Naive thymus-derived CD4-positive, alpha-beta T cell (primary cell): ENCODE measurements around the gene TGFBR3. TPM values are rescaled to one million over a fixed set of nuclear protein-coding genes. Genes with fewer than 3 reads are reported as not detected.
A peak's percentile ranks its signal among the peaks of the same experiment; 100 is the strongest.

Source experiments
- ATAC-seq: fragments of 150-1000 bp; cut with Tn5 transposase; 2 replicates; pipeline ENCODE4 v1.10.0; 2021; ENCODE audit warnings: mild to moderate bottlenecking, moderate library complexity
- CTCF ChIA-PET: fragments of 350-600 bp; sonication (Branson Sonifier 250); formaldehyde crosslinking; loops from one replicate; lab custom pipeline; 2021; ENCODE audit warnings: antibody characterized with exemption; lab: Charles Lee
- POLR2A ChIA-PET: fragments of 350-600 bp; sonication (Branson Sonifier 250); formaldehyde crosslinking; loops from one replicate; lab custom pipeline; 2021; ENCODE audit warnings: antibody characterized with exemption, inconsistent platforms; lab: Charles Lee
- DNase-seq, 9 donors: peaks; one replicate each; pipeline versions ENCODE4 v3.0.0 to v3.0.0-alpha.2; 2020 to 2022; ENCODE audit warnings: mixed read lengths in 1 of 9
- H3K27ac ChIP-seq: one replicate; pipeline ENCODE4 v1.7.0; 2013; ENCODE audit warnings: mild to moderate bottlenecking, low read depth, low read length, moderate library complexity
- H3K27me3 ChIP-seq, 2 donors: one replicate each; pipeline ENCODE4 v1.7.0; 2013; ENCODE audit warnings: low read length in 2 of 2, mild to moderate bottlenecking in 2 of 2, moderate library complexity in 2 of 2; ENCODE audit not compliant: control insufficient read depth in 2 of 2, insufficient read depth in 2 of 2
- H3K36me3 ChIP-seq, 3 experiments: 1 replicate in 2 of 3; 2 replicates in 1 of 3; pipeline ENCODE4 v1.7.0; 2013; ENCODE audit warnings: low read length in 3 of 3, mild to moderate bottlenecking in 3 of 3, moderate library complexity in 1 of 3; ENCODE audit not compliant: insufficient read depth in 3 of 3, control insufficient read depth in 2 of 3
- H3K4me1 ChIP-seq, 2 donors: one replicate each; pipeline ENCODE4 v1.7.0; 2013; ENCODE audit warnings: low read length in 2 of 2, mild to moderate bottlenecking in 2 of 2, moderate library complexity in 1 of 2; ENCODE audit not compliant: control insufficient read depth in 2 of 2, insufficient read depth in 2 of 2
- H3K4me3 ChIP-seq: 2 replicates; pipeline ENCODE4 v1.7.0; 2013; ENCODE audit warnings: mild to moderate bottlenecking, low read length
- H3K9me3 ChIP-seq, 3 experiments: 1 replicate in 2 of 3; 2 replicates in 1 of 3; pipeline ENCODE4 v1.7.0; 2013; ENCODE audit warnings: low read length in 3 of 3; ENCODE audit not compliant: control insufficient read depth in 2 of 3
- H3K27ac Mint-ChIP-seq, 9 donors: one replicate each; pipeline ENCODE4 v1.8.0; 2020 to 2022; ENCODE audit warnings: mixed read lengths in 9 of 9, mild to moderate bottlenecking in 8 of 9, moderate library complexity in 5 of 9, inconsistent platforms in 2 of 9
- H3K27me3 Mint-ChIP-seq, 5 donors: one replicate each; pipeline ENCODE4 v1.8.0; 2021 to 2022; ENCODE audit warnings: mixed read lengths in 5 of 5, mild to moderate bottlenecking in 1 of 5
- H3K36me3 Mint-ChIP-seq, 5 donors: one replicate each; pipeline ENCODE4 v1.8.0; 2020 to 2022; ENCODE audit warnings: mixed read lengths in 5 of 5, mild to moderate bottlenecking in 3 of 5, inconsistent platforms in 1 of 5
- H3K4me1 Mint-ChIP-seq, 7 donors: one replicate each; pipeline ENCODE4 v1.8.0; 2020 to 2022; ENCODE audit warnings: mixed read lengths in 7 of 7, mild to moderate bottlenecking in 3 of 7, inconsistent platforms in 1 of 7
- H3K4me3 Mint-ChIP-seq, 10 donors: one replicate each; pipeline ENCODE4 v1.8.0; 2020 to 2022; ENCODE audit warnings: mild to moderate bottlenecking in 10 of 10, mixed read lengths in 10 of 10, moderate library complexity in 6 of 10, inconsistent platforms in 2 of 10
- H3K9me3 Mint-ChIP-seq, 11 donors: one replicate each; pipeline ENCODE4 v1.8.0; 2020 to 2022; ENCODE audit warnings: mixed read lengths in 11 of 11, mild to moderate bottlenecking in 4 of 11, inconsistent platforms in 1 of 11, moderate library complexity in 1 of 11
- intact Hi-C, 2 donors: fragments of 100-400 bp; cut with micrococcal nuclease; formaldehyde crosslinking; loops; one replicate each; pipeline ENCODE4 v1.15.1; 2023
- polyA plus RNA-seq, 2 donors: library from polyadenylated mRNA; unstranded; fragments of 300-500 nt; fragmentation: Illumina TruSeq; gene quantifications; one replicate each; pipeline ENCODE4 v1.2.3, GENCODE V29; 2021
- total RNA-seq, 6 experiments: library from RNA in 5 of 6; stranded (reverse) in 5 of 6; gene quantifications; 1 replicate in 5 of 6; 2 replicates in 1 of 6; pipeline ENCODE4 v1.2.3 and lab custom pipeline; 2021 to 2026

Gene TGFBR3
- total and polyA plus RNA-seq, 7 experiments from 2014 or later, result 9.4 to 36.3 (median 11.4) TPM

DNA sequence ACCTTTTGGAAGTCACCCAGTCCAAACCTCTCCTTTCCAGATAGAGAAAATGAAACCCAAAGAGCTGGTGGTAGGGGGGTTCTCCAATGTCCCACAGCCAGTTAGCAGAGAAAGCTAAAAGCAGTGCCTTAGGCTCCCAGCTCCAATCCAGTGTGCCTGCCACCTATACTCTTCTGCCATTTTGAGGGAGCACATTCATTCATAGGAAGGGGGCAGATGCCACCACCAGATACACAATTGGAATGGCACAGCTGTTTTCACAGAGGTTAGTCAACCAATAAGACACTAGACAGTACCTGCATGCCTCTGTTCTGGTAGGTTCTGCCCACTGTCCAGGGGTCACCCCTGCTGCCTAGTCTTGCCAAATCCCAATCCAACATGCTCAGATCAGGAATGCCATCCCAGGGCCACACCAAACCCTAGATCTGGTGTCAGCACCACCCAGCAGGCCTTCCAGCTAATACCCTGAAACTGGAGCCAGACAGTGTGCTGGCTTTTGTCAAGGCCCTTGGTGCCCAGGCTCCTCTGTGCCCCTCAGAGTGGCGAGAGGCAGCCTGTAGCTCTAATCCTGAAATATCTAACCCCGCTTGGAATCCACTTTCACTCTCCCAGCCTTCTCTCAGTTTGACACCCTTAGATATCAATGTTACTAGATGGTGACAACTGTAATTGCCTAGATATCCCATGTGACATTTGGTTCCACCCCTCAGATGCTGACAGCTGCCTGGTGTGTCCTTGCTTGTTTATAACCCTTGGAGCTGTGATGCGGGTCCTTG lies 178.6 kb downstream of the TGFBR3 start:
- ChIA-PET CTCF (interaction anchor here (0.5 kb wide), 1 partner anchor 110 kb away, joined by 3 read pairs; no protein-coding TSS in a partner anchor), POLR2A (no interaction called here)
- H3K27me3 Mint-ChIP-seq, result no peaks in the 10 kb centered on the region
- Histone ChIP-seq H3K4me3 (no peak overlapping the region), H3K27ac (no peak overlapping the region), H3K27me3 (no peaks in the 10 kb centered on the region), H3K9me3 (no peaks in the 10 kb centered on the region), H3K4me1 (peaks cover 0 to 2% of the 10 kb centered on the region in 2 donors), H3K36me3 (peaks cover 0 to 12% (median 0%) of the 10 kb centered on the region in 3 experiments)
- H3K36me3 Mint-ChIP-seq, result peaks cover 0 to 59% (median 38%) of the 10 kb centered on the region in 5 donors
- no peak for ATAC-seq
- intact Hi-C loops, result no loop called here
- no peak overlapping the region for H3K4me3 Mint-ChIP-seq
- H3K27ac Mint-ChIP-seq, result peak overlapping the region in 1 of 9 donors; percentile 7
- H3K9me3 Mint-ChIP-seq, result peaks cover 0 to 4% (median 0%) of the 10 kb centered on the region in 11 donors
- DNase-seq, result no peak
- H3K4me1 Mint-ChIP-seq, result peaks cover 0 to 37% (median 0%) of the 10 kb centered on the region in 7 donors

DNA sequence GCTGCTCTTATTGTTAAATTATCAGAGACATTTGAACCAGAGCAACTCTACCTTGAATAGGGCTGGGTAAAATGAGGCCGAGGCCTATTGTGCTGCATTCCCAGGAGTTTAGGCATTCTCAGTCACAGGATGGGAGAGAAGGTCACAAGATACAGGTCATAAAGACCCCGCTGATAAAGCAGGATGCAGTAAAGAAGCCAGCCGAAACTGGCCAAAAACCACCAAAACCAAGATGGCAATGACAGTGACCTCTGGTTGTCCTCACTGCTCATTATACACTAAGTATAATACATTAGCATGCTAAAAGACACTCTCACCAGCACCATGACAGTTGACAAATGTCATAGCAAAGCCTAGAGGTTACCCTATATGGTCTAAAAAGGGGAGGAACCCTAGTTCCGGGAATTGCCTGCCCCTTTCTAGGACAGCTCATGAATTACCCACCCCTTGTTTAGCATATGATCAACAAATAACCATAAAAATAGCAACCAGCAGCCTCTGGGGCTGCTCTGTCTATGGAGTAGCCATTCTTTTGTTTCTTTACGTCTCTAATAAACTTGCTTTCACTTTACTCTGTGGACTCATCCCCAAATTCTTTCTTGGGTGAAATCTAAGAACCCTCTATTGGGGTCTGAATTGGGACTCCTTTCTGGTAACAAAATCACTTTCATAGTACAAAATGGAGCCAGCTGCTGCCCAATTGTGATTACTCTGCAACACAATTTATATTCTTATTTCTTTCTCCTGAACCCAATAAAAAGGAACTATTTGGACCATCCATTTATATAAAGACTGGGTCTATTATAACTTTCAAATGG lies 179.6 kb downstream of the TGFBR3 start:
- H3K27ac ChIP-seq, result no peak overlapping the region
- peaks cover 0 to 5% (median 0%) of the 10 kb centered on the region in 3 experiments for H3K36me3 ChIP-seq
- DNase-seq (no peak), ATAC-seq (no peak)
- intact Hi-C loops, result no loop called here
- Mint-ChIP-seq H3K4me1 (peaks cover 0 to 30% (median 0%) of the 10 kb centered on the region in 7 donors), H3K4me3 (no peak overlapping the region), H3K27ac (no peak overlapping the region), H3K36me3 (peaks cover 0 to 55% (median 36%) of the 10 kb centered on the region in 5 donors), H3K27me3 (no peaks in the 10 kb centered on the region), H3K9me3 (peaks cover 0 to 4% (median 0%) of the 10 kb centered on the region in 11 donors)
- H3K9me3 ChIP-seq, result no peaks in the 10 kb centered on the region
- CTCF ChIA-PET, result interaction anchor here (0.6 kb wide), 1 partner anchor 225 kb away, joined by 3 read pairs; no protein-coding TSS in a partner anchor
- POLR2A ChIA-PET, result no interaction called here
- no peak overlapping the region for H3K4me3 ChIP-seq
- no peaks in the 10 kb centered on the region for H3K27me3 ChIP-seq
- no peaks in the 10 kb centered on the region for H3K4me1 ChIP-seq

- H3K9me3 ChIP-seq, result no peaks in the 10 kb centered on the region
- no peaks in the 10 kb centered on the region for H3K27me3 Mint-ChIP-seq
- no peak overlapping the region for H3K4me3 ChIP-seq
- no peaks in the 10 kb centered on the region for H3K36me3 ChIP-seq
- H3K27ac ChIP-seq, result no peak overlapping the region
- no peak overlapping the region for H3K4me3 Mint-ChIP-seq
- CTCF ChIA-PET, result no interaction called here
- ATAC-seq (no peak), DNase-seq (no peak)
- H3K27me3 ChIP-seq, result no peaks in the 10 kb centered on the region
- no peaks in the 10 kb centered on the region for H3K4me1 ChIP-seq
- no peak overlapping the region for H3K27ac Mint-ChIP-seq
- peaks cover 0 to 4% (median 0%) of the 10 kb centered on the region in 11 donors for H3K9me3 Mint-ChIP-seq
- POLR2A ChIA-PET, result interaction anchor here (0.9 kb wide), 1 partner anchor 10 kb away, joined by 3 read pairs; no protein-coding TSS in a partner anchor
- intact Hi-C loops, result no loop called here
- peaks cover 0 to 57% (median 36%) of the 10 kb centered on the region in 5 donors for H3K36me3 Mint-ChIP-seq
- H3K4me1 Mint-ChIP-seq, result peaks cover 0 to 18% (median 0%) of the 10 kb centered on the region in 7 donors
These were observed 181.2 kb downstream of the TGFBR3 start for GRCh38 chr1:91704746-91705145.

GRCh38 chr1:91703095-91703494 lies 182.9 kb downstream of the TGFBR3 start:
- intact Hi-C loops, result no loop called here
- ATAC-seq, result no peak
- H3K36me3 Mint-ChIP-seq, result peaks cover 0 to 56% (median 26%) of the 10 kb centered on the region in 5 donors

DNA sequence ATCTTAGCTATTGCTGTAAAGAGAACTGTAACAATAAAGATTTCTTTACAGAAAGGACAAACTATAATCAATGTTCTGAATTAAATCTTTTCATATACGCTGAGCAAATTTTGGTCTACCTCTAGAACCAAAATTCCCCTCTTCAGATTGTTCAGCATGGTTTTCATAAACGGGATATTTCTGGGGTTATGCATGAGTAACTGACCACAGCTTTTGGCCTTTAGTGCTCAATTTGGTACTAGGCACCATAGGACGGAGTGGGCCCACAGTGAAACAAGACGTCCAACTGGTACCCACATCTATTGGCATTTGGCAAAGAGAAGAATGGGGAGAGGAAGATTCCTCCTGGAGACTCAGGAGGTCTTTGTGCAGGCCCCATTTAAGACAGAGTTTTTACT lies 184.5 kb downstream of the TGFBR3 start:
- Histone ChIP-seq H3K27me3 (no peaks in the 10 kb centered on the region), H3K4me3 (no peak overlapping the region), H3K27ac (no peak overlapping the region), H3K4me1 (peaks cover 14 to 17% of the 10 kb centered on the region in 2 donors), H3K9me3 (no peaks in the 10 kb centered on the region), H3K36me3 (no peaks in the 10 kb centered on the region)
- no peak for ATAC-seq
- intact Hi-C loops, result no loop called here
- Mint-ChIP-seq H3K4me1 (peaks cover 19 to 33% (median 30%) of the 10 kb centered on the region in 7 donors), H3K27me3 (no peaks in the 10 kb centered on the region), H3K4me3 (no peak overlapping the region), H3K27ac (no peak overlapping the region), H3K36me3 (peaks cover 0 to 40% (median 13%) of the 10 kb centered on the region in 5 donors), H3K9me3 (peaks cover 0 to 5% (median 0%) of the 10 kb centered on the region in 11 donors)
- no peak for DNase-seq
- ChIA-PET POLR2A (no interaction called here), CTCF (no interaction called here)

More at GRCh38 chr1:91703095-91703494, 182.9 kb downstream of the TGFBR3 start:
- no peak overlapping the region for H3K4me3 ChIP-seq
- H3K4me1 ChIP-seq, result peaks cover 0 to under 1% of the 10 kb centered on the region in 2 donors
- Mint-ChIP-seq H3K27ac (peak overlapping the region in 1 of 9 donors; percentile 94), H3K4me3 (no peak overlapping the region), H3K27me3 (no peaks in the 10 kb centered on the region), H3K4me1 (peaks cover 9 to 28% (median 14%) of the 10 kb centered on the region in 7 donors), H3K9me3 (peaks cover 0 to 9% (median 0%) of the 10 kb centered on the region in 11 donors)
- CTCF ChIA-PET, result no interaction called here
- no peak overlapping the region for H3K27ac ChIP-seq
- H3K36me3 ChIP-seq, result no peaks in the 10 kb centered on the region
- H3K9me3 ChIP-seq, result no peaks in the 10 kb centered on the region
- no peak for DNase-seq
- no peaks in the 10 kb centered on the region for H3K27me3 ChIP-seq
- POLR2A ChIA-PET, result no interaction called here

DNA sequence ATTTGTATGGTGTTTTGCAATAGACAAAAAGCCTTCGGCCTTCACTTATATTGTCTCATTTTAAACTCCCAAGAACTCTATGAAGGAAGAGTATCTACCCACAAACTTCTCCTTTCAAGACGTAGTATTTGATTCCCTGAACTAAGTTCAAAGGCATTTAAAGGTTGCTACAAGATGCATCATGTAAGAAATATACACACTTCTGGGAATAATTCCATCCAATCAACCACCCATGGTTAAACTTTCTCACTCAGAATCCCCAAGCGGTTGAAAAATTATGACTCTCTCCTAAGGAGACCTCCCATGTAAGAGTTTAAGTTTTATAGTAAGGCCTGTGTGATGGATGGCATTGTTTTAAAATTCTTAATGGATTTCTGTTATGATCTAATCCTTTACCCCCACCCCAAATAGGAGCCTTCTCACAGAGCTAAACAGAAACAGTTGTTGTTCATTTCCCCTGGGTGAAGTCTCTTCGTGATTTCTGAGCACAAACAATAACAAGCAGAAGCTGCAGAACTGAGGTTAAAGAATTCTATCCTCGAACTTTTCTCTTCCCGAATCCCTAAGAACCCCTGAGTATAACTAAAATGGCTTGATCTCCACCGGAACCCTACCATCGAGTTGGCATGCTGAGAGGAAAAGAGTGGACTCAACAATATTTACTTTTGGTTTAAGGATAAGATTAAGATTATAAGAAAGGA lies 185.0 kb downstream of the TGFBR3 start:
- Histone ChIP-seq H3K4me1 (peaks cover 14 to 18% of the 10 kb centered on the region in 2 donors), H3K4me3 (no peak overlapping the region), H3K27me3 (no peaks in the 10 kb centered on the region), H3K27ac (no peak overlapping the region), H3K9me3 (no peaks in the 10 kb centered on the region), H3K36me3 (no peaks in the 10 kb centered on the region)
- ATAC-seq, result no peak
- Mint-ChIP-seq H3K4me1 (peaks cover 19 to 38% (median 36%) of the 10 kb centered on the region in 7 donors), H3K27me3 (no peaks in the 10 kb centered on the region), H3K9me3 (peaks cover 0 to 5% (median 0%) of the 10 kb centered on the region in 11 donors), H3K27ac (peak overlapping the region in 1 of 9 donors; percentile 10), H3K36me3 (peaks cover 0 to 42% (median 16%) of the 10 kb centered on the region in 5 donors), H3K4me3 (no peak overlapping the region)
- ChIA-PET CTCF (no interaction called here), POLR2A (no interaction called here)
- intact Hi-C loops, result no loop called here
- DNase-seq, result no peak
